ENCODE measurements around the gene FAM170A. TPM values are rescaled to one million over a fixed set of nuclear protein-coding genes. Genes with fewer than 3 reads are reported as not detected.

The FAM170A gene
- total RNA-seq, 4 donors from 2014 or later, result not detected

DNA sequence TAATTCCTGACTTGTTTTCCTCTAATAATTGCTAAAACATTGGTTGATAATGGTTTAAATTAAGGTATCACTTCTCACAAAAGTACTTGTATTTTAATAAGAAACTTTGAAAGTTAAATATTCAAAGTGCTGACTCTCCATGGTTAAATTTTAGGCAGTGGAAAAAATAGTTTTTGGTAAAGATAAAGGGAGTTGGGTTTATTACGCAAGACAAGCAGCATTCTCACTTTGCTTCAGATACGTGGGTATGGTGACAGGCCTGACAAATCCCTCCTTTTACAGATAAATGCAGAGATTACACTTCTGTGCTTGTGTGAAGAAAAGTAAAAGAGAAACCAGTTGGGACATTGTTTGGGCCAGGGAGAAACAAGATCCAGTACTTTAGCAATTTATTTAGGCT lies 14.5 kb upstream of the FAM170A start:
- Histone ChIP-seq H3K27me3 (no peaks in the 10 kb centered on the region), H3K9me3 (no peaks in the 10 kb centered on the region), H3K4me3 (no peak overlapping the region), H3K36me3 (no peaks in the 10 kb centered on the region), H3K4me1 (no peaks in the 10 kb centered on the region), H3K27ac (no peak overlapping the region)
- no peak for DNase-seq (ENCODE audit: low spot score in 2 of 2)
- TF ChIP-seq POLR2A (IDR thresholded peaks at IDR 0.05), result no peak
- TF ChIP-seq, protein P1, sequence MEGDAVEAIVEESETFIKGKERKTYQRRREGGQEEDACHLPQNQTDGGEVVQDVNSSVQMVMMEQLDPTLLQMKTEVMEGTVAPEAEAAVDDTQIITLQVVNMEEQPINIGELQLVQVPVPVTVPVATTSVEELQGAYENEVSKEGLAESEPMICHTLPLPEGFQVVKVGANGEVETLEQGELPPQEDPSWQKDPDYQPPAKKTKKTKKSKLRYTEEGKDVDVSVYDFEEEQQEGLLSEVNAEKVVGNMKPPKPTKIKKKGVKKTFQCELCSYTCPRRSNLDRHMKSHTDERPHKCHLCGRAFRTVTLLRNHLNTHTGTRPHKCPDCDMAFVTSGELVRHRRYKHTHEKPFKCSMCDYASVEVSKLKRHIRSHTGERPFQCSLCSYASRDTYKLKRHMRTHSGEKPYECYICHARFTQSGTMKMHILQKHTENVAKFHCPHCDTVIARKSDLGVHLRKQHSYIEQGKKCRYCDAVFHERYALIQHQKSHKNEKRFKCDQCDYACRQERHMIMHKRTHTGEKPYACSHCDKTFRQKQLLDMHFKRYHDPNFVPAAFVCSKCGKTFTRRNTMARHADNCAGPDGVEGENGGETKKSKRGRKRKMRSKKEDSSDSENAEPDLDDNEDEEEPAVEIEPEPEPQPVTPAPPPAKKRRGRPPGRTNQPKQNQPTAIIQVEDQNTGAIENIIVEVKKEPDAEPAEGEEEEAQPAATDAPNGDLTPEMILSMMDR (IDR thresholded peaks at IDR 0.05), result no peak
- TF ChIP-seq EP300 (IDR thresholded peaks at IDR 0.05), result no peak
- WGBS, 2 donors, result 76 to 82% methylated on average over 2 of the region's 2 CpGs

DNA sequence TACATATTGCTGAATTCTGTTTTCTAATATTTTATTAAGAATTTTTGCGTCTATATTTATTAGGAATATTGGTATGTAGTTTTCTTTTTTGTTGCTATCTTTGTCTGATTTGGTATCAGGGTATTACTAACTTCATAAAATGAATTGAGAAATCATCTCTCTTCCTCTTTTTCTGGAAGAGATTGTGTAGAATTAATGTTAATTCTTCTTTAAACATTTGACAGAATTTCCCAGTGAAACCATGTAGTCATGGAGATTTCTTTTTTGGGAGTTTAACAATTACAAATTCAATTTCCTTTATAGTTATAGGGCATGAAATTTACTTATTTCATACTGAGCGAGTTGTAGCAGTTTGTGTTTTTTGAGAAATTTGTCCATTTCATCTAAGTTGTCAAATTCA lies 3.3 kb upstream of the FAM170A start:
- Histone ChIP-seq H3K9me3 (no peaks in the 10 kb centered on the region), H3K27ac (no peak overlapping the region), H3K4me1 (no peaks in the 10 kb centered on the region), H3K36me3 (no peaks in the 10 kb centered on the region), H3K27me3 (no peaks in the 10 kb centered on the region), H3K4me3 (no peak overlapping the region)
- DNase-seq (ENCODE audit: low spot score in 2 of 2), result no peak
- WGBS, 2 donors, result 86 to 91% methylated on average over 2 of the region's 2 CpGs
- TF ChIP-seq POLR2A (IDR thresholded peaks at IDR 0.05) (no peak), EP300 (IDR thresholded peaks at IDR 0.05) (no peak)
- TF ChIP-seq, protein P1 (IDR thresholded peaks at IDR 0.05), result no peak

DNA sequence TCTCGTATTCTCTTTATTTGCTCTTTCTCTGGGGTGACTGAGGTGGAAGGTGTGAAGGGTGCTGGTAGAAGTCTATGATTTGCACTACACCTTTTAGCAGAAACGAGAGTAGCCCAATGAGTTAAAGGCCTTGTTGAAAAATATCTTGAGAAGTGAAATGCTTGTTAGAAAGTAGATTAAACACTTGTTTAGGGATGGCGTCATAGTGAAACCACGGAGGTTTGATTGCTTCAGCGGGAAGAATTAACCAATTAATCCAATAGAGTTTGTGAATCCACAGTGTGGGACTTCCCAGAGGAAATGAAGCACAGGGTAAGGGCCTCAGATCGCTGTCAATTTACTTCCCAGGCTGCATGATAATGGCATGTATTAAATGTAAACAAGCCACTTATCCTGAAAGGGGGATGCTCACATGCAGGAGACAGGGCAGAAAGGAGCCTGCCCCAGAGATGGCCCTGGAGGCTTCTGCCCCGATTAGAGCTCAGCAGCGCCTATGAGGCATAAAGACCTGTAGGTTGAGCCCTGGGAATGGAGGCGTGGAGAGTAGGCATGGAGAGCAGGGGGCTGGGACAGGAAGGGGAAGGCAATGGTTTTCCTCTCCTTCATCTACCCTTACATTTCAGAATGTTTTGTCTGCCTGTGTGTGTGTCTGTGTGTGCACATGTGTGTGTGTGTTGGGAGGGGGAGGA lies 1.5 kb downstream of the FAM170A start:
- Histone ChIP-seq H3K27me3 (no peaks in the 10 kb centered on the region), H3K9me3 (no peaks in the 10 kb centered on the region), H3K4me1 (no peaks in the 10 kb centered on the region), H3K36me3 (no peaks in the 10 kb centered on the region), H3K4me3 (no peak overlapping the region), H3K27ac (no peak overlapping the region)
- DNase-seq (ENCODE audit: low spot score in 2 of 2), result no peak
- TF ChIP-seq EP300 (IDR thresholded peaks at IDR 0.05), result no peak
- TF ChIP-seq POLR2A (IDR thresholded peaks at IDR 0.05), result no peak
- TF ChIP-seq, protein P1 (IDR thresholded peaks at IDR 0.05), result no peak
- 77 to 84% methylated on average over 9 of the region's 9 CpGs for WGBS, 2 donors

DNA sequence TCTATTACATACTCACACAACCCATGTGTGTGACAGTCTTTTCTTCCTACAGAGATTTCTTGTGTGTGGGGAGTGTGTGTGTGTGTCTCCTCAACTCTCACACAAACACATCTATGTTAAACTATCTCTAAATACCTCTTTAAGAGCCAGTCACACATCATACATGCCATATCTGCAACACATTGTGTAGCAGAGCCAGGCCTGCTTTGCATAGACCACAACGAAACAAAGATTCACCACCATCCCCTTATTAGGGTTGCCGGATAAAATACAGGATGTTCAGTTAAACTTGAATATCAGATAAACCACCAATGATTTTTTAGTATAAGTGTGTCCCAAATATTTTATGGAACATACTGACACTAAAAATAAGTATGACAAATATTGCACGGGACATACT lies 2.3 kb downstream of the FAM170A start:
- Histone ChIP-seq H3K27ac (no peak overlapping the region), H3K36me3 (no peaks in the 10 kb centered on the region), H3K27me3 (no peaks in the 10 kb centered on the region), H3K9me3 (no peaks in the 10 kb centered on the region), H3K4me1 (no peaks in the 10 kb centered on the region), H3K4me3 (no peak overlapping the region)
- DNase-seq (ENCODE audit: low spot score in 2 of 2), result no peak
- WGBS, 2 donors, result 92 to 93% methylated on average over 3 of the region's 3 CpGs
- TF ChIP-seq POLR2A (IDR thresholded peaks at IDR 0.05), result no peak
- TF ChIP-seq, protein P1 (IDR thresholded peaks at IDR 0.05), result no peak
- no peak for TF ChIP-seq EP300 (IDR thresholded peaks at IDR 0.05)

DNA sequence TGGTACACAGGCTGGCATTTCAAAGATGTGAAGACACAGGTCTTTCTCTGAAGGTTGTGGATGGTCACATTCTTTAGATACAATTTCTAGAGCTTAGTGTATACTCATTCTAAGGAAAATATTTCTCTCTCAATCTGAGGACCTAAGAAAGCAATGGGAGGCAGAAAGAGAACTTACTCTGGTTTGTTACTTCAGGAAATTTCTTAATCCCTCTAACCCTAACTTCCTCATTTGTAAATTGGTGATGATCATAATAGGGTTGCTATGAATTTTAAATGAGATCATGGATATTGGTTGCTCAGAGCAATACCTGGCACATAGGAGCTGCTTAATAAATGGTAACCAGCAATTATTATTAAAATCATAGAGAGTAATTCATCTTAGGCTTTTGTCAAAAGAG lies 22.1 kb downstream of the FAM170A start:
- Histone ChIP-seq H3K27ac (no peak overlapping the region), H3K4me1 (no peaks in the 10 kb centered on the region), H3K4me3 (no peak overlapping the region), H3K36me3 (no peaks in the 10 kb centered on the region), H3K9me3 (no peaks in the 10 kb centered on the region), H3K27me3 (no peaks in the 10 kb centered on the region)
- no peak for DNase-seq (ENCODE audit: low spot score in 2 of 2)
- no peak for TF ChIP-seq EP300 (IDR thresholded peaks at IDR 0.05)
- TF ChIP-seq, protein P1 (IDR thresholded peaks at IDR 0.05), result no peak
- TF ChIP-seq POLR2A (IDR thresholded peaks at IDR 0.05), result no peak

Data from tibial nerve (tissue), 4 donors.